ENCODE results near the gene CACNA2D4. TPM values are rescaled to one million over a fixed set of nuclear protein-coding genes. Genes with fewer than 3 reads are reported as not detected.

The CACNA2D4 gene
- total RNA-seq, 1 experiment from 2014 or later: 1.7 TPM

GRCh38 chr12:1768615-1769014 is 149.8 kb downstream of the CACNA2D4 start:
- ChIA-PET CTCF (interaction anchor here (1.1 kb wide), 1 partner anchor 23 kb away, joined by 3 read pairs; no protein-coding TSS in a partner anchor), RAD21 (ENCODE audit: low non-redundant PET in 1 of 2, low total read pairs in 2 of 2, uncharacterized antibody in 2 of 2, unreplicated experiment in 2 of 2) (no interaction called here), POLR2A (no interaction called here)
- BruUV-seq (replicated peaks): no TSS peak
- H3K4me2 ChIP-seq (ENCODE audit: low read length): no peak overlapping the region
- no peak for ATAC-seq
- peaks cover 0 to 4% of the 10 kb centered on the region in 2 experiments; a peak in 1 of 4 replicates for H3K36me3 ChIP-seq (ENCODE audit: control insufficient read depth in 1 of 2, insufficient read depth in 2 of 2, low read length in 2 of 2)
- no peaks in the 10 kb centered on the region for H3K9me2 ChIP-seq (ENCODE audit: insufficient read depth)
- H3K4me3 ChIP-seq (replicated peaks in 1 of 2; ENCODE audit: low read depth in 1 of 2, low read length in 2 of 2): no peak overlapping the region
- H4K20me1 ChIP-seq (ENCODE audit: insufficient read depth): no peaks in the 10 kb centered on the region; the same call in 1 of the 2 replicates
- no peak overlapping the region for H3K27ac ChIP-seq (ENCODE audit: low read depth, low read length)
- no peak for TF ChIP-seq FOSL1 (IDR thresholded peaks at IDR 0.05; ENCODE audit: low read depth)
- TF ChIP-seq SRF (IDR thresholded peaks at IDR 0.05; ENCODE audit: low read depth): no peak
- no peak for TF ChIP-seq EGR1 (IDR thresholded peaks at IDR 0.05; ENCODE audit: low read depth)
- no peak for TF ChIP-seq ZNF274 (IDR thresholded peaks at IDR 0.05; ENCODE audit: low read depth, low read length)
- no peak for TF ChIP-seq EZH2 (IDR thresholded peaks at IDR 0.05)
- no peak for TF ChIP-seq ZFX (IDR thresholded peaks at IDR 0.05)
- peaks cover 81% of the 10 kb centered on the region for H3K79me2 ChIP-seq (ENCODE audit: insufficient read depth, low read length)
- H3K9me3 ChIP-seq (ENCODE audit: control insufficient read depth in 1 of 2, insufficient read depth in 1 of 2, low read depth in 1 of 2, low read length in 2 of 2): no peaks in the 10 kb centered on the region
- H3K4me1 ChIP-seq (ENCODE audit: control insufficient read depth in 1 of 2, insufficient read depth in 2 of 2, low read length in 2 of 2): peaks cover 3 to 4% of the 10 kb centered on the region in 2 experiments; a peak in 1 of 4 replicates
- intact Hi-C loops (cut with micrococcal nuclease): no loop called here
- no peak overlapping the region for H2AFZ ChIP-seq (ENCODE audit: low read depth, low read length, poor library complexity, severe bottlenecking)
- H3K9ac ChIP-seq (ENCODE audit: low read length): no peak overlapping the region
- no peaks in the 10 kb centered on the region for H3K27me3 ChIP-seq (ENCODE audit: insufficient read depth, low read length)
- DNase-seq (ENCODE audit: low read depth, low spot score): no peak

DNA sequence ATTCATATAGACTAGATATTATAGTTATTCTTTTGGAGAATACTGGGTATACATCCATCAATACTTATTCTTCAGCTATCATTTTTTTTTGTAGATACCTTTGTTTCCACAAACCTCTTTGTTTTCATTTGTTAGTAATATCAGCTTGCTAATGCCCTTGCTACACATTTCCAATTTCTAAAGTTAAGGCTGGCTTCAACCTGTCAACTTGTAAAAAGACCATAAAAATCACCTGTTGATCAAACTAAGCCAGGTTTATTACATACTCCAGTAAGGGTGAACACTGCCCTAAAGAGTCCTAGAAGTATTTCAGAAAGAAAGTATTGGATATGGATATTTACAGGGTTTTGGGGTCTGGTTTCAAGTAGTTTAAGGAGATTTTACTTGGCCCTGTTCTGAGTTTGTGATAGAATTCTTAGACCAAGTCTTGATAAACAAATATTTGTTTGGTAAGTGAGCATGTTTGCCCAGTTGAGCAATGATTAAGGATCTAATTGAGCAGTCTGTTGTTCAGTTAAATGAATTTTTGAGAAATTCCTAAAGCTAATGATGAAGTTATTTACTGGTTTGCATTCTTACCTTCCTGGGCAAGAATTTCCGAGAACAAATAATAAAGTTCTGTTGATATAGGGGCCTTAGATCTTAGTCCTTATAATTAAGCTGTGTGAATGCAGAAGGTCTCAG is 150.9 kb downstream of the CACNA2D4 start:
- no peak for DNase-seq (ENCODE audit: low read depth, low spot score)
- no TSS peak for BruUV-seq (replicated peaks)
- H3K9me2 ChIP-seq (ENCODE audit: insufficient read depth): no peaks in the 10 kb centered on the region
- POLR2A ChIA-PET: no interaction called here
- no peaks in the 10 kb centered on the region; the same call in 1 of the 2 replicates for H4K20me1 ChIP-seq (ENCODE audit: insufficient read depth)
- no peaks in the 10 kb centered on the region for H3K36me3 ChIP-seq (ENCODE audit: control insufficient read depth in 1 of 2, insufficient read depth in 2 of 2, low read length in 2 of 2)
- intact Hi-C loops (cut with micrococcal nuclease): no loop called here
- H2AFZ ChIP-seq (ENCODE audit: low read depth, low read length, poor library complexity, severe bottlenecking): no peak overlapping the region
- no peak for ATAC-seq
- peaks cover 3 to 4% of the 10 kb centered on the region in 2 experiments; a peak in 1 of 4 replicates for H3K4me1 ChIP-seq (ENCODE audit: control insufficient read depth in 1 of 2, insufficient read depth in 2 of 2, low read length in 2 of 2)
- CTCF ChIA-PET: interaction anchor here (1.1 kb wide), 1 partner anchor 24 kb away, joined by 3 read pairs; no protein-coding TSS in a partner anchor
- peaks cover 82% of the 10 kb centered on the region for H3K79me2 ChIP-seq (ENCODE audit: insufficient read depth, low read length)
- H3K27me3 ChIP-seq (ENCODE audit: insufficient read depth, low read length): no peaks in the 10 kb centered on the region
- TF ChIP-seq, protein P1, sequence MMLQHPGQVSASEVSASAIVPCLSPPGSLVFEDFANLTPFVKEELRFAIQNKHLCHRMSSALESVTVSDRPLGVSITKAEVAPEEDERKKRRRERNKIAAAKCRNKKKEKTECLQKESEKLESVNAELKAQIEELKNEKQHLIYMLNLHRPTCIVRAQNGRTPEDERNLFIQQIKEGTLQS (IDR thresholded peaks at IDR 0.05): no peak
- TF ChIP-seq EZH2phosphoT487 (IDR thresholded peaks at IDR 0.05; ENCODE audit: borderline replicate concordance) (no peak), JUND (IDR thresholded peaks at IDR 0.05) (no peak), FOSL1 (IDR thresholded peaks at IDR 0.05; ENCODE audit: low read depth) (no peak), MAX (IDR thresholded peaks at IDR 0.05) (no peak), RAD21 (IDR thresholded peaks at IDR 0.05; ENCODE audit: low read depth) (no peak)
- no peak overlapping the region for H3K4me2 ChIP-seq (ENCODE audit: low read length)
- RAD21 ChIA-PET (ENCODE audit: low non-redundant PET in 1 of 2, low total read pairs in 2 of 2, uncharacterized antibody in 2 of 2, unreplicated experiment in 2 of 2): interaction anchor here in 1 of 2 experiments (0.5 kb wide), 1 partner anchor 22 kb away, joined by 3 read pairs; no protein-coding TSS in a partner anchor
- no peak overlapping the region for H3K4me3 ChIP-seq (replicated peaks in 1 of 2; ENCODE audit: low read depth in 1 of 2, low read length in 2 of 2)
- H3K27ac ChIP-seq (ENCODE audit: low read depth, low read length): no peak overlapping the region
- no peaks in the 10 kb centered on the region for H3K9me3 ChIP-seq (ENCODE audit: control insufficient read depth in 1 of 2, insufficient read depth in 1 of 2, low read depth in 1 of 2, low read length in 2 of 2)
- no peak overlapping the region for H3K9ac ChIP-seq (ENCODE audit: low read length)
